Umbilical cord (tissue), 2 donors: ENCODE measurements around the gene TYSND1. TPM values are rescaled to one million over a fixed set of nuclear protein-coding genes. Genes with fewer than 3 reads are reported as not detected.
"Not testable (repeated sequence)": the region's sequence is repeated elsewhere in the genome, so short reads cannot be mapped to it uniquely, and the experiment has no call there.

Source experiments
- DNase-seq: peaks from one replicate; pipeline ENCODE4 v3.0.0-alpha.2; 2015; ENCODE audit warnings: low spot score
- total RNA-seq: library from RNA; depleted of rRNA; stranded (reverse); fragments of >200 nt; gene quantifications from one replicate; pipeline ENCODE4 v1.2.3, GENCODE V29; 2014; ENCODE audit warnings: low replicate concordance; ENCODE audit not compliant: insufficient read depth

TYSND1 gene
- total RNA-seq, 1 donor from 2014 or later: 7.5 TPM

DNA sequence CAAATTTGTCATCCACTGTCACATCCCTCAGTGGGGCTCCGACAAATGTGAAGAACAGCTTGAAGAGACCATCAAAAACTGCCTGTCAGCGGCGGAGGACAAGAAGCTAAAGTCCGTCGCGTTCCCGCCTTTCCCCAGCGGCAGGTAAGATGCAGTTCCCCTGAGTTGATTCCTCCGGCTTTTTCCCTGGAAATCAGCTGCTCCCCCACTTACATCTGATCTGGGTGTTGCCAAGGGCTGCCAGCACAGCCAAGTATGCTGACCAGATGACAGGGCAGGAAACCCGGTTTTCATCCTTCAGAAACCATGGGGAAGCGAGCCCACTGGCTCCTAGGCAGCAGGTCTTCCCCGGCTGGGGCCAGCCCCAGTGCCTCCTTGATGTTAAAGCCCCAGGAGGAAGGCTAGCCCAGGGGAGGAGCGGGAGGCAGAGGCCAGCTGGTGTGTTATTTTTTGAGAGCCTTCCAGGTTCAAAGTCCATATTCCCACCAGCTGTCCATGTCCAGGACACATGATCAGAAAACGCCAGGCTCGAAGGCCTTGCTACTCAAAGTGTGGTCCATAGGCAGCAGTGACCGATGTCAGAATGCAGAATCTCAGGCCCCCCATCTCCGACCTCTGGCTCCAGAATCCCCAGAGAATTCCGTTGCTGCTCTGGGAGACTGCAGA lies 37.3 kb downstream of the TYSND1 start:
- no peak for DNase-seq

DNA sequence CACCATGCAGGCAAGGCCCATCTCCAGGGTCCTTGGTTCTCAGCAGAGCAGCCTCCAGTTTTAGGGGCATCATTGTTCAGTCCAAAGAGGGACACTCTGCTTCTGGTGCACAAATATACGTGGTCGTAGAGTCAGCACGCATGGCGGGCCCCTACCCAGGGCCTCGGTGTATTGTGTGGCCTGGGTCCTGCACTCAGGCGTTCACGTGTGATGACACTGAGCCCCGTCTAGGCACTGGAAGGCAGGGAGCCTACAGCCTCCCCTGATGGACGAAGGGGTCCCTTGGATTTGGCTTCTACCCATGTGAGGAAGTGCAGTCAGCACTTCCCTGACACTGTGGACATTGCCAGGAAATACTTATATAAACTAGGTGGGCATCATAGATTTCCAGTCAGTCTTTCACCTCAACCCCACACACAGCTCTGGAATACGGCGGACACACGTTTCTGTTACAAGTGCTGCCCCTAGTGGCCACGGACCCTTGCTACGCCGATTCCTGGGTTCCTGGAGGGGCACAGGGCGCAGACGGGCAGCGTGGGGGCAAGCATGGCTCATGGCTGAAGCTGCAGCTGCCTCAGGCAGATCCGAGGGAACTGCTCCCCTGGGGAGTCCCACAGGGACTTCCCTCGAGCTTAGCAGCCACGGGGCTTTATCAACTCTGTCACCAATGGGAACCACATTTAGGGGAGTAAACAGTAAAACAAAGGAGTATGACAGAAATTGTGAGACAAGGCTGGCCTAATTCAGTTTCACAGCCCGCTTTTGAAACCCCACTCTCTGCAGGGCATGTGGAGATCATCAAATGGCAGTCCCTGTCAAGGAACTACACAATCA lies 39.3 kb downstream of the TYSND1 start:
- no peak for DNase-seq

DNA sequence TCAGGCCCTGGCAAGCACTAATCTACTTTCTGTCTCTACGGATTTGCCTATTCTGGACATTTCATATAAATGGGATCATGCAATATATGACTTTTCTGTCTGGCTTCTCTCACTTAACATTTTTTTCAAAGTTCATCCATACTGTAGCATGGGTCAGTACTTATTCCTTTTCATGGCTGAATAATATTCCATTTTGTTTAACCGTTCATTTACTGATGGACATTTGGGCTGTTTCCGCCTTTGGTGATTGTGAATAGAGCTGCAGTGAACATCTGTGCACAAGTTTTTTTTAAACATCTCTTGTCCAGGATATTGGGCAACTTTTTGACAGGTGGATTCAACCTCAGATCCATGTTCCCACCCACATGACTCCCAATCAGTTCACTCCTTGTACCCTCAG lies 44.8 kb downstream of the TYSND1 start:
- no peak for DNase-seq

DNA sequence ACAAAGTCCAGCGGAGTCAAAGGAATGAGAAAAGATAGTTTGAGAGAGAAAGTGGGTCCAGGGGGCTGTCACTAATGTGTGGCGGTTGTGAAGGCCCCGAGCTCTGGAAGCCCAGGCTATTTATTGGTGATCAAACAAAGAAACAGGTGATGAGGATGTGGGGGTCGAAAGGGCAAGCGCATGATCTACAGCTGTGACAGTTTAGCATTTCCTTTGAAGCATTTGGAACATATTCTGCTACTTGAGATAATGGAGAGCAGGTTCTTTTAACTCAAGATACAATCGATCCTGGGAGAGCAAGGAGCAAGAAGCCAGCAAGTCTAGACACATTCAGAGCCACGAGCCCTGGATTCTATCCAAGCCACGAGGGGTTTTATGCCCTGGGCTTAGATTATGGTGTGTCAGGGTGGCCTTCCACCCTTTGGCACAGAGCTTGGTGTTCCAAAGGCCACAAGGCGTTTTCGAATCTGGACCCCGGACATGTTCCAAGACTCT lies 45.4 kb downstream of the TYSND1 start:
- DNase-seq: not testable (repeated sequence)

DNA sequence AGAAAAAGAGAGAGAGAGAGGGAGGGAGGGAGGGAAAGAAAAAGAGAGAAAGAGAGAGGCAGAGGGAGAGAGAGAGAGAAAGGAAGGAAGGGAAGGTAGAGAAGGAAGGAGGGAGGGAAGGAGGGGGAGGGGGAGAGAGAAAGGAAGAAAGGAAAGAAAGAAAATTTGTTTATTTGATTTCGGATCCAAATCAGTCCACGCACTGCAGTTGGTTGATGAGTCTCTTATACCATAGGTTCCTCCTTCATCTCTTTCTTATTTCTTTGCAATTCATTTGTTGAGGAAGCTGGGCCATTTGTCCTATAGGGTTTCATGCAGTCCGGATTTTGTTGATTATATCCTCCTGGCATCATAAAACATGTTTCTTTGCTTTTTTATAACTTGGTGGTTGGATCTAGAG lies 48.2 kb downstream of the TYSND1 start:
- no peak for DNase-seq

DNA sequence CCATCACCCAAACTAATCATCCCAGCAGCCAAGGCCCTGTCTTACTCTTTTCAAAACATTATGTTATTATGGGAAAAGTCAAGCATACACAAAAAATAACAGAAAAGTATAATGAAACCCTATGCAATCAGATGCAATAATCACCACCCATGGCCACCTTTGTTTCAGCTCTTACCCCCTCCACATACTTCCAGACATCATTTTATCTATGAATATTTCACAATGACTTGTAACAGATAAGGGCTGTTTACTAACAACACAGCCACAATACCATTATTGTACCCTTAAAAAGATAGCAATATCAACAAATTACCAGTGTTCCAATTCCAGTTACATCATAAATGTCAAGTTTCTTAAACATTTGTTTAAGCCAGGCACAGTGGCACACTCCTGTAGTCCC lies 49.0 kb downstream of the TYSND1 start:
- DNase-seq: no peak

DNA sequence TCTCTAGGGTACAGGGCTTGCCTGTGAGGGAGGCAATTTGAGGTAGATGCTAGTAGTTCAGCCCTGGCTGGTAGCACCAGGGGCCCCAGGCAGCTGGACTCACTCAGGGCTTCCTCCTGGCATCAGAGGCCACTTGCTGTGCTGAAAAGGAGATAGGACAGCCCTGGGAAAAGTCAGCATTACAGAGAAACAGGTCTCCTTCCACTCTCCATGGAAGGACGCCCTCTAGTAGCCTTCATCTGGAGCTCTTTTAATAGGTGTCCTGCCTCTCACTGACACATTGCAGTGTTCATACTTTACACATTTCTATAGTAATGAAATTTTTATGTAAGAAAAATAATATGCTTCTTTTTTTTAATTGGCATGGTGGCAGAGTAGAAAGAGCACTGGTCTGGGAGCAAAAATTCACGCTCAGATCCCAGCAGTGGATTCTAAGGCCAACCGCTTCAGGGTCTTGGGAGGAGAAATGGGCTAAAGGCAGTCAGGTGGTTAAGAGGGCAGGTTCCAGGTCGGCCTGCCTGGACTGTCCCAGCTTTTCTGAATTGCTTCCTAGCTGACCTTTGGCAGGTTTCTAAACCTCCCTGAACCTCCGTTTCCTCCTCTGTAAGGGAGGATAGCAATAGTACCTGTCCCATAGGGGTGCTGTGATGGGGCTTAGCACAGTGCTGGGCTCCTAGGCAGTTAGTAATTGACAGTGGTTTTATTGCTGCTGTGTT lies 49.6 kb downstream of the TYSND1 start:
- no peak for DNase-seq

DNA sequence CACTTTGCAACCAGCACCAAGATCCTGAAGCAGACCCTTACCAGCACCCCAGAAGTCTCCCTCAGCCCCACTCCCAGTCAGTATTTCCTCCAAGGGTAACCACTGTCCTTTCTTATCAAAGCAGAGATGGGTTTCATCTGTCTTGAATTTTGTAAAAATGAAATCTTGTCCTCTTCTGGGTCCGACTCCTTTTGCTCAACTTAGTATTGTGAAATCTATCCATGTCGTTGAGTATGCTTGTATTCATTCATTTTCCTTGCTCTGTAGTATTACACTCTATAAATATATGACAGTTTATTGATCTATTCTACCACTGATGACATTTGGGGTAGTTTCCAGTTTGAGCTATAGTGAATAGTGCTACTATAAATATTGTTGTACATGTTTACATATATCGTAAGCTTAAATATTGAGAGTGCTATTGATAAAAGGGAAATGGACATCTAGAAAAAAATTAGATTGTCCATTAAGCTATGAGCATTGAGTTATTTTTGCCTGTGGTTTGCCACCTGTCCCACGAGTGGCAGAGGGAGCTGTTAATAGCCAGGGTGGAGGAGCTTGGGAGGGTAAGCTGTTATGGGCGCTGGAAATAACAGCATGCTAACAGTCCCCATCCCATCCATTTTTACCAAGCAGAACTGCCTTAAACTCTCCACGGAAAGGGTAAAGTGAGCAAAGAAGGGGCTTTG lies 50.3 kb downstream of the TYSND1 start:
- DNase-seq: no peak

DNA sequence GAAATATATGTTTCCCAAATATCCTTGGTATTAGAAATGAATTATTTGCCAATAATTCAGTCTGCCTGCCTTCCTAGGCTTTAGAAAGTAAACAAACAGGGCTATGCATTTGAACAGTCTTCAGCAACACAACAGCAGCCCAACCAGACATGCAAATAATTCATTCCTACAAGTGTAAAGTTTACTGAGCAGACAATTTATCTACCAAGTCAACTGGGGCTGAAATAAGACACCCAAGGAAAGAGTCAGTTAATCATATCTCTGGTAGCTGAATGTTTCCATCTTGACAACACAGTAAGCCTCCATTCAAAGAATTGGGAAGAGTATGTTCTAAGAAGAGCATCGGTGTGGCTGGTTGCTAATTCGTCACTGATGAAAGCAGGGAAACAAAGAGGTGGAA lies 52.2 kb downstream of the TYSND1 start:
- no peak for DNase-seq

DNA sequence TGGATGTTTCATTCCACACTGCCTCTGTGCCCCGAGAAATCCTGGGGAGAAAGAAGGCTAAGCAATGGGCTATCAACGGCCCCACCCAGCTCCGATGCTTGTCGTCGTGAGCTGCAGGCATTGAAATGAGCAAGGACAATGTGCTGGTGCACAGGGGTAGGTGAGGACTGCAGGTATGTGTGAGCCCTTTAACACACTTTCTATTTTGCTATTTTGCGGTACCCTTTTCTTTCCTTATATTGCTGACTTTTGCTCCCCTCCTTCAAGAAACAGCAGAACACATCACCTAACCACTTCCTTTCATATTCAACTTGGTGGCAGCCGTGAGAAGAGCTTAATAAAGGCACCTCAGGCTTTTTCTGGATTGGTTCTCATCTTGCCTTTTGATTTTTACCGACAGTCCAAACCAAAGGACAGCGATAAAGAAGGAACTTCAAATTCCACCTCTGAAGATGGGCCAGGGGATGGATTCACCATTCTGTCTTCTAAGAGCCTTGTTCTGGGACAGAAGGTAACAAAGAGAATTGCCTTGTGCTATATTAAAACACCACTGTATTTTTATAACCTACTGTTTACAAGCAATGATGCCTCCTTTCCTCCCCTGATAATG lies 53.1 kb downstream of the TYSND1 start:
- DNase-seq: no peak

DNA sequence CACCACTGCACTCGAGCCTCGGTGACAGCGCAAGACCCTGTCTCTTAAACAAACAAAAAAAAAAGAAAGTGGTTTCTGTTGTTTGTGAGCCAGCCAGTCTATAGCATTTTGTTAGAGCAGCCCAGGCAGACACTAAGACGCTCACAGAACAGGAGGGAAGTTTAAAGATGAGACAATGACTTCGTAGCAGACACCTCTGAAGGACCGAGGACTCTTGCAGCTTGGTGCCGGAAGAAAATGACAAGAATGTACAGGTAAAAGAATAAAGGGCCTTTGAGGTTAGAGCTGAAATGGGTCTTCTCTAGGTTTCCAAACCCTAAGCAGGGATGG lies 54.1 kb downstream of the TYSND1 start:
- DNase-seq: no peak

DNA sequence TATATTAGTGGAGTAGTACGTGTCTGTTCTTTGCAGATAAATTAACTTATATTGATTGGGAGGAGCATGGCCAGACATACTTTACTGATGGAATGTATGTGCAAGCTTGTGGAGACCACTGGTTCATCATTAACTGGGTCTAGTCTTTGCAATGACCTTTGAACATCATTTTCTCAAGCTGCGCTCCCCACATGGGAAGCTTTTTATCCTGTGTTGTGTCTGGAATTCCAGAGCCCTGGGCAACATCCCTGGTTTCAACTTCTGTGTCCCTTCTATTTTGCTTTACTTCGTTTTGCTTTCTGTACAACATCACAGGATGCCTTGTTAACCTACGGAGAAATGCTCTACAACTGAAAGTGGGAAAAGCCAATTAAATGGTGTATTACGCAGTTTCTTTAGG lies 55.5 kb downstream of the TYSND1 start:
- no peak for DNase-seq

DNA sequence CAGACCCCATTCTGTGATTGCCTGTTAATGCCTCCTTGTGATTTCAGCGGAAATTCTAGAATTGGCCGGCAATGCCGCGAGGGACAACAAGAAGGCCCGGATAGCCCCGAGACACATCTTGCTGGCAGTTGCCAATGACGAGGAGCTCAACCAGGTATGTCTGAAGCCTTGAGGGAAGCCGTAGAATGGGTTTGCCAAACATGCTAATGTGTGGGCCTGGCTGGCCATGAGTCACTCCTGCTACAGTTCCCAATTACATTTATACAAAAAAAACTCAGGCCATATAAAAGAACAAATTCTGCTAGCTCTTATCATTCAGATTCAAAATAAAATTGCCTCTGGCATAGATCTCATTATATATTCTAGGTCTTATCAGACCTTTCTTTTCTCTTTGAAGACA lies 56.5 kb downstream of the TYSND1 start:
- DNase-seq: no peak

DNA sequence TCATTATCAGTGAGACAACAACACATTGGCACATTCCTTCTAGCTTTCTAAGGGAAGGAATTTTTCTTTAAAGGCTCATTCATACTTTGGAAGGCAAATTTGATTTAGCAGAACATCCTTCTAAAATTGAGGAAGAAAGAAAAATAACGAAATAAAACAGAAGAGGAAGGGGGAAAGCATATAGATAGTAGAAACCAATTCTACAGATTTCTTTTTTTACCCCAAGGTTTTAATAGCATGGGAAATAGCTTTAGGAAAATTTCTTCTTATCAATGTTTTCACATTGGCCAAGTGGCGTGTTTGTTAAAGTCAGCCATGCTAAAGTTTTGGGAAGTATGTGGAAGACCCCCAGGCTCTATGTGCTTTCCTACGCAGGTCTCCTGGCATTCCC lies 58.2 kb downstream of the TYSND1 start:
- no peak for DNase-seq

Other genes with a start within 250 kb of the TYSND1 start
- 10.4 TPM for gene MACROH2A2, start 93.9 kb downstream of the TYSND1 start, total RNA-seq
- 2.6 TPM for gene AIFM2, start 13.9 kb downstream of the TYSND1 start, total RNA-seq
- gene SAR1A, start 23.8 kb upstream of the TYSND1 start, total RNA-seq: 303 TPM
- gene PPA1, start 86.7 kb upstream of the TYSND1 start, total RNA-seq: 134 TPM
- 1.2 TPM for gene NPFFR1, start 137.3 kb upstream of the TYSND1 start, total RNA-seq
- 5.5 TPM for gene LRRC20, start 235.9 kb upstream of the TYSND1 start, total RNA-seq